H9 (cell line): Measurements from ENCODE around the gene TMED8. TPM values are rescaled to one million over a fixed set of nuclear protein-coding genes. Genes with fewer than 3 reads are reported as not detected.
A peak's percentile ranks its signal among the peaks of the same experiment; 100 is the strongest.

Experiments
- DNase-seq: peaks from one replicate; pipeline ENCODE4 v3.0.0-alpha.2; 2017
- H2AFZ ChIP-seq: one replicate; pipeline ENCODE4 v1.6.1; 2013; ENCODE audit warnings: mild to moderate bottlenecking, low read length, control low read depth, moderate library complexity
- H2AK5ac ChIP-seq: 2 replicates; pipeline ENCODE4 v1.6.1; 2013; ENCODE audit warnings: low read length, control low read depth, mixed read lengths; ENCODE audit not compliant: insufficient read length
- H2BK120ac ChIP-seq: one replicate; pipeline ENCODE4 v1.6.1; 2013; ENCODE audit warnings: low read depth, mild to moderate bottlenecking, low read length, control low read depth, inconsistent platforms; ENCODE audit not compliant: poor library complexity, severe bottlenecking
- H2BK12ac ChIP-seq: 2 replicates; pipeline ENCODE4 v1.6.1; 2013; ENCODE audit warnings: low read length, control low read depth, mixed read lengths, low read depth; ENCODE audit not compliant: insufficient read length
- H2BK15ac ChIP-seq: 2 replicates; pipeline ENCODE4 v1.6.1; 2013; ENCODE audit warnings: low read depth, low read length, control low read depth
- H2BK20ac ChIP-seq: one replicate; pipeline ENCODE4 v1.6.1; 2013; ENCODE audit warnings: low read depth, mild to moderate bottlenecking, low read length, control low read depth, inconsistent platforms; ENCODE audit not compliant: poor library complexity, severe bottlenecking
- H2BK5ac ChIP-seq: 2 replicates; pipeline ENCODE4 v1.6.1; 2013; ENCODE audit warnings: low read length, control low read depth, mixed read lengths; ENCODE audit not compliant: insufficient read length
- H3K14ac ChIP-seq: 2 replicates; pipeline ENCODE4 v1.6.1; 2013; ENCODE audit warnings: low read length, control low read depth; ENCODE audit not compliant: insufficient read depth
- H3K18ac ChIP-seq: 2 replicates; pipeline ENCODE4 v1.6.1; 2013; ENCODE audit warnings: low read depth, mild to moderate bottlenecking, mixed read lengths, low read length, control low read depth; ENCODE audit not compliant: insufficient read length
- H3K23ac ChIP-seq: 2 replicates; pipeline ENCODE4 v1.6.1; 2013; ENCODE audit warnings: low read length, control low read depth, mixed read lengths, low read depth; ENCODE audit not compliant: insufficient read length
- H3K23me2 ChIP-seq: 2 replicates; pipeline ENCODE4 v1.6.1; 2013; ENCODE audit warnings: low read depth, mild to moderate bottlenecking, mixed read lengths, low read length, control low read depth; ENCODE audit not compliant: insufficient read length, poor library complexity, severe bottlenecking
- H3K27ac ChIP-seq: 2 replicates; pipeline ENCODE4 v1.5.1; 2013; ENCODE audit warnings: low read length, control low read depth, mixed read lengths, low read depth; ENCODE audit not compliant: insufficient read length
- H3K27me3 ChIP-seq: 2 replicates; pipeline ENCODE4 v1.6.1; 2013; ENCODE audit warnings: low read length, control low read depth, inconsistent platforms; ENCODE audit not compliant: insufficient read depth
- H3K4ac ChIP-seq: 2 replicates; pipeline ENCODE4 v1.6.1; 2013; ENCODE audit warnings: low read depth, mild to moderate bottlenecking, control low read depth, inconsistent platforms, low read length, moderate library complexity
- H3K4me1 ChIP-seq: 2 replicates; pipeline ENCODE4 v1.6.1; 2013; ENCODE audit warnings: low read length, control low read depth, inconsistent platforms; ENCODE audit not compliant: insufficient read depth
- H3K4me2 ChIP-seq: 2 replicates; pipeline ENCODE4 v1.6.1; 2013; ENCODE audit warnings: low read length, control low read depth, mixed read lengths; ENCODE audit not compliant: insufficient read length, insufficient read depth
- H3K56ac ChIP-seq: 2 replicates; pipeline ENCODE4 v1.6.1; 2013; ENCODE audit warnings: low read depth, mild to moderate bottlenecking, mixed read lengths, low read length, control low read depth; ENCODE audit not compliant: insufficient read length
- H3K79me1 ChIP-seq: 2 replicates; pipeline ENCODE4 v1.6.1; 2013; ENCODE audit warnings: low read depth, mild to moderate bottlenecking, moderate library complexity, low read length, control low read depth, inconsistent platforms; ENCODE audit not compliant: insufficient read depth, poor library complexity, severe bottlenecking
- H3K79me2 ChIP-seq: 2 replicates; pipeline ENCODE4 v1.6.1; 2013; ENCODE audit warnings: low read length, control low read depth, inconsistent platforms; ENCODE audit not compliant: insufficient read depth
- H3K9ac ChIP-seq: 2 replicates; pipeline ENCODE4 v1.6.1; 2013; ENCODE audit warnings: low read length, control low read depth, mixed read lengths; ENCODE audit not compliant: insufficient read length; ENCODE audit errors: extremely low read depth
- H3K9me3 ChIP-seq: one replicate; pipeline ENCODE4 v1.6.1; 2013; ENCODE audit warnings: low read depth, low read length, inconsistent platforms; ENCODE audit not compliant: control insufficient read depth
- H3T11ph ChIP-seq: one replicate; pipeline ENCODE4 v1.6.1; 2013; ENCODE audit warnings: mild to moderate bottlenecking, low read length, control low read depth, inconsistent platforms
- H4K20me1 ChIP-seq: one replicate; pipeline ENCODE4 v1.6.1; 2013; ENCODE audit not compliant: control insufficient read depth, insufficient read length, insufficient read depth
- H4K5ac ChIP-seq: 2 replicates; pipeline ENCODE4 v1.6.1; 2013; ENCODE audit warnings: low read depth, mild to moderate bottlenecking, mixed read lengths, low read length, control low read depth; ENCODE audit not compliant: insufficient read length
- H4K8ac ChIP-seq: replicated peaks from 2 replicates; pipeline ENCODE4 v1.6.1; 2013; ENCODE audit warnings: low read length, control low read depth, mixed read lengths, low read depth; ENCODE audit not compliant: insufficient read length
- H4K91ac ChIP-seq: 2 replicates; pipeline ENCODE4 v1.6.1; 2013; ENCODE audit warnings: low read depth, mild to moderate bottlenecking, moderate library complexity, mixed read lengths, low read length, control low read depth; ENCODE audit not compliant: insufficient read length
- H3K27ac Mint-ChIP-seq, 3 experiments: 2 replicates in 2 of 3; 3 replicates in 1 of 3; pipeline ENCODE4 v1.8.0; 2020 to 2021; ENCODE audit warnings: mixed read lengths in 3 of 3, mild to moderate bottlenecking in 1 of 3, moderate library complexity in 1 of 3
- H3K27me3 Mint-ChIP-seq: 2 replicates; pipeline ENCODE4 v1.8.0; 2021; ENCODE audit warnings: low read depth, mild to moderate bottlenecking, moderate library complexity, mixed read lengths
- H3K36me3 Mint-ChIP-seq, 3 experiments: 2 replicates in 2 of 3; 3 replicates in 1 of 3; pipeline ENCODE4 v1.8.0; 2020 to 2021; ENCODE audit warnings: low read depth in 3 of 3, mixed read lengths in 3 of 3; ENCODE audit not compliant: insufficient read depth in 1 of 3
- H3K4me1 Mint-ChIP-seq, 2 experiments: 2 replicates each; pipeline ENCODE4 v1.8.0; 2020; ENCODE audit warnings: mixed read lengths in 2 of 2
- H3K4me3 Mint-ChIP-seq, 2 experiments: 2 replicates in 1 of 2; 3 replicates in 1 of 2; pipeline ENCODE4 v1.8.0; 2020 to 2021; ENCODE audit warnings: mild to moderate bottlenecking in 2 of 2, mixed read lengths in 2 of 2, moderate library complexity in 1 of 2
- H3K9me3 Mint-ChIP-seq, 2 experiments: 2 replicates in 1 of 2; 3 replicates in 1 of 2; pipeline ENCODE4 v1.8.0; 2020; ENCODE audit warnings: mild to moderate bottlenecking in 2 of 2, mixed read lengths in 2 of 2, moderate library complexity in 1 of 2
- CTCF ChIP-seq: fragments of 200-600 bp; sonication (generic); conservative IDR thresholded peaks from 3 replicates; pipeline ENCODE4 v1.8.0; 2021; ENCODE audit warnings: antibody characterized with exemption, mild to moderate bottlenecking
- WGBS: extraction: QIAGEN DNeasy Blood & Tissue Kit; methylation state at CpG from one replicate; pipeline ENCODE4 v1.1.7; 2013; ENCODE audit warnings: missing lambda C conversion rate, low lambda C conversion rate, mixed read lengths; ENCODE audit not compliant: insufficient read length; ENCODE audit errors: extremely low coverage; 5-methylcytosine and 5-hydroxymethylcytosine counted together
- total RNA-seq: library from RNA; stranded (reverse); gene quantifications from 2 replicates; pipeline ENCODE4 v1.2.1, GENCODE V29; 2021

The TMED8 gene
- total RNA-seq, 1 experiment from 2014 or later, result 9.5 TPM

DNA sequence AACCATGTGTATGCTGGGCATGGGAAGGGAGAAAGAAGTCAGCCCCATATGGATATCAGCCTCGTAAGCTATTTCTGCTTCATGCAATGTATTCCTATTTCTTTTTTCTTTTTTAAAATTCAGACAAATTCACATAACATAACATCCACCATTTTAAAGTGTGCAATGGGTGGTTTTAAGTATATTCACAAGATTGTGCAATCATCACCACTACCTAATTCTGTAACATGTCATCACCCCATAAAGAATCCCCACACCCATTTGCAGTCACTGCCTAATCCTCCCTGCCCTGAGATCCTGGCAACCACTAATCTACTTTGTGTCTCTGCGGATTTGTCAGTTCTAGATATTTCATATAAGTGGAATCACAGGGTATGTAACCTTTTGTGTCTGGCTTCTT is 65.7 kb downstream of the TMED8 start:
- Mint-ChIP-seq H3K4me1 (peaks cover 42 to 45% of the 10 kb centered on the region in 2 experiments), H3K27me3 (no peaks in the 10 kb centered on the region), H3K27ac (peak overlapping the region in 1 of 3 experiments; percentile 14; a peak in 1 of 7 replicates), H3K36me3 (peaks cover 0 to 9% (median 6%) of the 10 kb centered on the region in 3 experiments; a peak in 5 of 7 replicates), H3K4me3 (no peak overlapping the region), H3K9me3 (no peaks in the 10 kb centered on the region)
- Histone ChIP-seq H3K79me1 (no peaks in the 10 kb centered on the region), H3K56ac (no peak overlapping the region), H2BK12ac (no peak overlapping the region), H4K91ac (no peak overlapping the region), H3K4ac (no peak overlapping the region), H3K79me2 (no peaks in the 10 kb centered on the region), H3K4me2 (no peak overlapping the region), H4K20me1 (no peaks in the 10 kb centered on the region), H3K23me2 (no peaks in the 10 kb centered on the region), H3K14ac (no peak overlapping the region), H2BK5ac (no peak overlapping the region), H3K27me3 (no peaks in the 10 kb centered on the region), H3K27ac (no peak overlapping the region), H2BK20ac (no peak overlapping the region), H3K23ac (no peak overlapping the region), H2BK120ac (no peak overlapping the region), H3K9me3 (no peaks in the 10 kb centered on the region), H2BK15ac (no peak overlapping the region), H3T11ph (no peak overlapping the region), H4K8ac (no peak overlapping the region), H2AK5ac (no peak overlapping the region), H2AFZ (no peak overlapping the region), H4K5ac (no peak overlapping the region), H3K18ac (no peak overlapping the region), H3K4me1 (peaks cover 10% of the 10 kb centered on the region; the same call in 1 of the 2 replicates), H3K9ac (no peak overlapping the region)
- no peak for TF ChIP-seq CTCF
- DNase-seq, result no peak
- no CpG with 5 or more reads among the region's 2 CpGs for WGBS
